NT2/D1 (cell line): ENCODE data around the gene MYL9.

Source experiments
- DNase-seq: peaks from one replicate; pipeline ENCODE4 v3.0.0-alpha.2; 2011; ENCODE audit warnings: low read depth, low spot score
- H3K27me3 ChIP-seq: 2 replicates; pipeline ENCODE4 v1.6.0; 2011; ENCODE audit warnings: mild to moderate bottlenecking; ENCODE audit not compliant: insufficient read length, insufficient read depth
- H3K36me3 ChIP-seq: 2 replicates; pipeline ENCODE4 v1.6.1; 2011; ENCODE audit warnings: mild to moderate bottlenecking, low read length, mixed read lengths; ENCODE audit not compliant: insufficient read depth, insufficient read length
- H3K4me1 ChIP-seq: 2 replicates; pipeline ENCODE4 v1.5.1; 2011; ENCODE audit not compliant: insufficient read depth, insufficient read length
- H3K4me3 ChIP-seq: 2 replicates; pipeline ENCODE4 v1.5.1; 2011; ENCODE audit warnings: low read depth; ENCODE audit not compliant: insufficient read length
- H3K9ac ChIP-seq: 2 replicates; pipeline ENCODE4 v1.6.0; 2011; ENCODE audit warnings: low read depth; ENCODE audit not compliant: insufficient read length
- H3K9me3 ChIP-seq: 2 replicates; pipeline ENCODE4 v1.5.1; 2011; ENCODE audit warnings: mild to moderate bottlenecking, low read length; ENCODE audit not compliant: insufficient read depth
- SUZ12 ChIP-seq: IDR thresholded peaks from 2 replicates; pipeline ENCODE4 v1.6.1; 2011; ENCODE audit not compliant: insufficient read length, insufficient read depth; ENCODE audit errors: extremely low read depth
- YY1 ChIP-seq: IDR thresholded peaks from 2 replicates; pipeline ENCODE4 v1.6.1; 2011; ENCODE audit not compliant: insufficient read length, insufficient read depth
- ZNF274 ChIP-seq: IDR thresholded peaks from 2 replicates; pipeline ENCODE4 v1.6.1; 2011; ENCODE audit warnings: mild to moderate bottlenecking, low read depth, low read length

MYL9 gene

GRCh38 chr20:36593347-36593929 is 52.1 kb downstream of the MYL9 start:
- H3K4me3 ChIP-seq, result no peak overlapping the region
- no peak overlapping the region for H3K9ac ChIP-seq
- peaks cover 11% of the 10 kb centered on the region; the same call in 1 of the 2 replicates for H3K9me3 ChIP-seq
- H3K27me3 ChIP-seq, result no peaks in the 10 kb centered on the region
- no peak for TF ChIP-seq SUZ12
- TF ChIP-seq ZNF274, result no peak
- TF ChIP-seq YY1, result no peak
- peaks cover 56% of the 10 kb centered on the region for H3K36me3 ChIP-seq
- H3K4me1 ChIP-seq, result peaks cover 18% of the 10 kb centered on the region
- no peak for DNase-seq

- no peak overlapping the region for H3K9ac ChIP-seq
- DNase-seq, result no peak
- no peaks in the 10 kb centered on the region for H3K27me3 ChIP-seq
- TF ChIP-seq ZNF274 (no peak), SUZ12 (no peak), YY1 (no peak)
- peaks cover 13% of the 10 kb centered on the region for H3K4me1 ChIP-seq
- no peaks in the 10 kb centered on the region for H3K9me3 ChIP-seq
- no peak overlapping the region for H3K4me3 ChIP-seq
- H3K36me3 ChIP-seq, result peaks cover 5% of the 10 kb centered on the region
These were observed 58.6 kb downstream of the MYL9 start for GRCh38 chr20:36599912-36600345.
